Left lung (tissue), 10 donors: Measurements from ENCODE around the gene ADPRH. TPM values are rescaled to one million over a fixed set of nuclear protein-coding genes. Genes with fewer than 3 reads are reported as not detected.

Experiments
- ATAC-seq: fragments of 200-7000 bp; cut with Tn5 transposase; one replicate; pipeline ENCODE4 v1.9.1; 2020; ENCODE audit warnings: moderate library complexity
- DNase-seq, 4 donors: peaks; one replicate each; pipeline ENCODE4 v3.0.0-alpha.2; 2013 to 2020
- H3K27ac ChIP-seq, 2 donors: fragments of 200-600 bp; sonication (generic) in 1 of 2; one replicate each; pipeline versions ENCODE4 v1.5.0 to v1.8.0; 2020 to 2021
- H3K27me3 ChIP-seq, 2 donors: fragments of 200-600 bp; sonication (generic) in 1 of 2; one replicate each; pipeline versions ENCODE4 v1.5.0 to v1.8.0; 2020 to 2021
- H3K36me3 ChIP-seq, 2 donors: fragments of 200-600 bp; sonication (generic) in 1 of 2; one replicate each; pipeline versions ENCODE4 v1.5.0 to v1.8.0; 2020 to 2021
- H3K4me1 ChIP-seq, 2 donors: fragments of 200-600 bp; one replicate each; pipeline ENCODE4 v1.8.0; 2021
- H3K4me3 ChIP-seq, 2 donors: fragments of 200-600 bp; sonication (generic) in 1 of 2; one replicate each; pipeline versions ENCODE4 v1.5.0 to v1.8.0; 2020 to 2021; ENCODE audit warnings: mild to moderate bottlenecking in 1 of 2
- H3K9me3 ChIP-seq, 2 donors: fragments of 200-600 bp; sonication (generic) in 1 of 2; one replicate each; pipeline versions ENCODE4 v1.5.0 to v1.8.0; 2020 to 2021
- CTCF ChIP-seq, 2 donors: fragments of 200-600 bp; sonication (generic) in 1 of 2; IDR thresholded peaks; one replicate each; pipeline versions ENCODE4 v1.5.0 to v1.8.0; 2021; ENCODE audit warnings: antibody characterized with exemption in 2 of 2
- intact Hi-C, 2 donors: fragments of 100-400 bp; cut with DNase I; formaldehyde crosslinking; loops; one replicate each; pipeline versions ENCODE4 v1.11.2 to v1.14.2; 2022
- polyA plus RNA-seq, 6 donors: library from polyadenylated mRNA; unstranded; fragments of 120-200 nt; gene quantifications; one replicate each; pipeline ENCODE4 v1.2.1, GENCODE V29; 2013; ENCODE audit not compliant: insufficient read length in 6 of 6
- total RNA-seq, 2 donors: library from RNA; stranded (reverse); fragmentation: NEBNext Ultra II Directional; extraction: Animal tissue kit (Norgen Biotek cat#: 25700); gene quantifications; one replicate each; pipeline ENCODE4 v1.2.1, GENCODE V29; 2021
- donor health status: DM: no; HTN: yes; CAD: no.
- donor health status: DM: no; HTN: no; CAD: no.

Gene ADPRH
- total and polyA plus RNA-seq, 8 donors = 9.5 to 24.0 (median 12.9) TPM

- peak in 3 of 4 donors; percentile 13 to 67 (median 45) for DNase-seq
- peak in 1 of 2 donors; percentile 20 for TF ChIP-seq CTCF (IDR thresholded peaks at IDR 0.05)
- H3K9me3 ChIP-seq = no peaks in the 10 kb centered on the region
- ATAC-seq = peak; percentile 56
- no peaks in the 10 kb centered on the region for H3K27me3 ChIP-seq
- peak overlapping the region; percentile 90 to 96 for H3K27ac ChIP-seq
- peaks cover 12 to 34% of the 10 kb centered on the region in 2 donors for H3K4me1 ChIP-seq
- peaks cover 0 to 12% of the 10 kb centered on the region in 2 donors for H3K36me3 ChIP-seq
- peak overlapping the region; percentile 36 to 57 for H3K4me3 ChIP-seq
- intact Hi-C loops = no loop called here
Measured at GRCh38 chr3:119580067-119580760, 922 bp downstream of the ADPRH start.

- ATAC-seq (no peak), DNase-seq (no peak)
- Histone ChIP-seq H3K27ac (no peak overlapping the region), H3K9me3 (no peaks in the 10 kb centered on the region), H3K36me3 (peaks cover 0 to 19% of the 10 kb centered on the region in 2 donors), H3K4me1 (peaks cover 12 to 53% of the 10 kb centered on the region in 2 donors), H3K27me3 (no peaks in the 10 kb centered on the region), H3K4me3 (no peak overlapping the region)
- no peak for TF ChIP-seq CTCF (IDR thresholded peaks at IDR 0.05)
- intact Hi-C loops = no loop called here
Measured at GRCh38 chr3:119582178-119582577, 2.9 kb downstream of the ADPRH start.

- no peak for ATAC-seq
- Histone ChIP-seq H3K4me1 (peaks cover 5 to 65% of the 10 kb centered on the region in 2 donors), H3K4me3 (no peak overlapping the region), H3K36me3 (peaks cover 0 to 24% of the 10 kb centered on the region in 2 donors), H3K27me3 (no peaks in the 10 kb centered on the region), H3K27ac (peak overlapping the region in 1 of 2 donors; percentile 62), H3K9me3 (no peaks in the 10 kb centered on the region)
- peak in 1 of 4 donors; percentile 54 for DNase-seq
- no peak for TF ChIP-seq CTCF (IDR thresholded peaks at IDR 0.05)
- intact Hi-C loops = no loop called here
Measured at GRCh38 chr3:119585208-119585607, 5.9 kb downstream of the ADPRH start.

- Histone ChIP-seq H3K27me3 (no peaks in the 10 kb centered on the region), H3K36me3 (peaks cover 0 to 24% of the 10 kb centered on the region in 2 donors), H3K4me3 (no peak overlapping the region), H3K27ac (peak overlapping the region in 1 of 2 donors; percentile 62), H3K4me1 (peaks cover 0 to 57% of the 10 kb centered on the region in 2 donors), H3K9me3 (no peaks in the 10 kb centered on the region)
- DNase-seq (no peak), ATAC-seq (no peak)
- intact Hi-C loops = no loop called here
- no peak for TF ChIP-seq CTCF (IDR thresholded peaks at IDR 0.05)
Measured at GRCh38 chr3:119585856-119586570, 6.7 kb downstream of the ADPRH start.

GRCh38 chr3:119586733-119587172, 7.5 kb downstream of the ADPRH start:
- Histone ChIP-seq H3K9me3 (no peaks in the 10 kb centered on the region), H3K27me3 (no peaks in the 10 kb centered on the region), H3K36me3 (peaks cover 0 to 24% of the 10 kb centered on the region in 2 donors), H3K27ac (peak overlapping the region in 1 of 2 donors; percentile 62), H3K4me1 (peaks cover 0 to 50% of the 10 kb centered on the region in 2 donors), H3K4me3 (no peak overlapping the region)
- intact Hi-C loops = no loop called here
- ATAC-seq (peak; percentile 27), DNase-seq (no peak)
- no peak for TF ChIP-seq CTCF (IDR thresholded peaks at IDR 0.05)
